NCI-H1436 treated with DMSO at 0.1 percent for 48 hours (cell line): ENCODE measurements around the gene TYSND1.
"Not testable (repeated sequence)": the region's sequence is repeated elsewhere in the genome, so short reads cannot be mapped to it uniquely, and the experiment has no call there.

ENCODE experiments used
- DNase-seq: peaks from one replicate; lab custom pipeline; 2025; lab: John Stamatoyannopoulos, UW

Gene TYSND1

DNA sequence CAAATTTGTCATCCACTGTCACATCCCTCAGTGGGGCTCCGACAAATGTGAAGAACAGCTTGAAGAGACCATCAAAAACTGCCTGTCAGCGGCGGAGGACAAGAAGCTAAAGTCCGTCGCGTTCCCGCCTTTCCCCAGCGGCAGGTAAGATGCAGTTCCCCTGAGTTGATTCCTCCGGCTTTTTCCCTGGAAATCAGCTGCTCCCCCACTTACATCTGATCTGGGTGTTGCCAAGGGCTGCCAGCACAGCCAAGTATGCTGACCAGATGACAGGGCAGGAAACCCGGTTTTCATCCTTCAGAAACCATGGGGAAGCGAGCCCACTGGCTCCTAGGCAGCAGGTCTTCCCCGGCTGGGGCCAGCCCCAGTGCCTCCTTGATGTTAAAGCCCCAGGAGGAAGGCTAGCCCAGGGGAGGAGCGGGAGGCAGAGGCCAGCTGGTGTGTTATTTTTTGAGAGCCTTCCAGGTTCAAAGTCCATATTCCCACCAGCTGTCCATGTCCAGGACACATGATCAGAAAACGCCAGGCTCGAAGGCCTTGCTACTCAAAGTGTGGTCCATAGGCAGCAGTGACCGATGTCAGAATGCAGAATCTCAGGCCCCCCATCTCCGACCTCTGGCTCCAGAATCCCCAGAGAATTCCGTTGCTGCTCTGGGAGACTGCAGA lies 37.3 kb downstream of the TYSND1 start:
- no peak for DNase-seq

DNA sequence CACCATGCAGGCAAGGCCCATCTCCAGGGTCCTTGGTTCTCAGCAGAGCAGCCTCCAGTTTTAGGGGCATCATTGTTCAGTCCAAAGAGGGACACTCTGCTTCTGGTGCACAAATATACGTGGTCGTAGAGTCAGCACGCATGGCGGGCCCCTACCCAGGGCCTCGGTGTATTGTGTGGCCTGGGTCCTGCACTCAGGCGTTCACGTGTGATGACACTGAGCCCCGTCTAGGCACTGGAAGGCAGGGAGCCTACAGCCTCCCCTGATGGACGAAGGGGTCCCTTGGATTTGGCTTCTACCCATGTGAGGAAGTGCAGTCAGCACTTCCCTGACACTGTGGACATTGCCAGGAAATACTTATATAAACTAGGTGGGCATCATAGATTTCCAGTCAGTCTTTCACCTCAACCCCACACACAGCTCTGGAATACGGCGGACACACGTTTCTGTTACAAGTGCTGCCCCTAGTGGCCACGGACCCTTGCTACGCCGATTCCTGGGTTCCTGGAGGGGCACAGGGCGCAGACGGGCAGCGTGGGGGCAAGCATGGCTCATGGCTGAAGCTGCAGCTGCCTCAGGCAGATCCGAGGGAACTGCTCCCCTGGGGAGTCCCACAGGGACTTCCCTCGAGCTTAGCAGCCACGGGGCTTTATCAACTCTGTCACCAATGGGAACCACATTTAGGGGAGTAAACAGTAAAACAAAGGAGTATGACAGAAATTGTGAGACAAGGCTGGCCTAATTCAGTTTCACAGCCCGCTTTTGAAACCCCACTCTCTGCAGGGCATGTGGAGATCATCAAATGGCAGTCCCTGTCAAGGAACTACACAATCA lies 39.3 kb downstream of the TYSND1 start:
- DNase-seq: peak; percentile 7

GRCh38 chr10:70101668-70102067 lies 44.8 kb downstream of the TYSND1 start:
- no peak for DNase-seq

DNA sequence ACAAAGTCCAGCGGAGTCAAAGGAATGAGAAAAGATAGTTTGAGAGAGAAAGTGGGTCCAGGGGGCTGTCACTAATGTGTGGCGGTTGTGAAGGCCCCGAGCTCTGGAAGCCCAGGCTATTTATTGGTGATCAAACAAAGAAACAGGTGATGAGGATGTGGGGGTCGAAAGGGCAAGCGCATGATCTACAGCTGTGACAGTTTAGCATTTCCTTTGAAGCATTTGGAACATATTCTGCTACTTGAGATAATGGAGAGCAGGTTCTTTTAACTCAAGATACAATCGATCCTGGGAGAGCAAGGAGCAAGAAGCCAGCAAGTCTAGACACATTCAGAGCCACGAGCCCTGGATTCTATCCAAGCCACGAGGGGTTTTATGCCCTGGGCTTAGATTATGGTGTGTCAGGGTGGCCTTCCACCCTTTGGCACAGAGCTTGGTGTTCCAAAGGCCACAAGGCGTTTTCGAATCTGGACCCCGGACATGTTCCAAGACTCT lies 45.4 kb downstream of the TYSND1 start:
- DNase-seq: not testable (repeated sequence)

DNA sequence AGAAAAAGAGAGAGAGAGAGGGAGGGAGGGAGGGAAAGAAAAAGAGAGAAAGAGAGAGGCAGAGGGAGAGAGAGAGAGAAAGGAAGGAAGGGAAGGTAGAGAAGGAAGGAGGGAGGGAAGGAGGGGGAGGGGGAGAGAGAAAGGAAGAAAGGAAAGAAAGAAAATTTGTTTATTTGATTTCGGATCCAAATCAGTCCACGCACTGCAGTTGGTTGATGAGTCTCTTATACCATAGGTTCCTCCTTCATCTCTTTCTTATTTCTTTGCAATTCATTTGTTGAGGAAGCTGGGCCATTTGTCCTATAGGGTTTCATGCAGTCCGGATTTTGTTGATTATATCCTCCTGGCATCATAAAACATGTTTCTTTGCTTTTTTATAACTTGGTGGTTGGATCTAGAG lies 48.2 kb downstream of the TYSND1 start:
- DNase-seq: no peak

DNA sequence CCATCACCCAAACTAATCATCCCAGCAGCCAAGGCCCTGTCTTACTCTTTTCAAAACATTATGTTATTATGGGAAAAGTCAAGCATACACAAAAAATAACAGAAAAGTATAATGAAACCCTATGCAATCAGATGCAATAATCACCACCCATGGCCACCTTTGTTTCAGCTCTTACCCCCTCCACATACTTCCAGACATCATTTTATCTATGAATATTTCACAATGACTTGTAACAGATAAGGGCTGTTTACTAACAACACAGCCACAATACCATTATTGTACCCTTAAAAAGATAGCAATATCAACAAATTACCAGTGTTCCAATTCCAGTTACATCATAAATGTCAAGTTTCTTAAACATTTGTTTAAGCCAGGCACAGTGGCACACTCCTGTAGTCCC lies 49.0 kb downstream of the TYSND1 start:
- DNase-seq: no peak

- no peak for DNase-seq
These were observed 49.6 kb downstream of the TYSND1 start for GRCh38 chr10:70096705-70097420.

- no peak for DNase-seq
These were observed 50.3 kb downstream of the TYSND1 start for GRCh38 chr10:70096016-70096704.

- DNase-seq: no peak
These were observed 52.2 kb downstream of the TYSND1 start for GRCh38 chr10:70094250-70094649.

DNA sequence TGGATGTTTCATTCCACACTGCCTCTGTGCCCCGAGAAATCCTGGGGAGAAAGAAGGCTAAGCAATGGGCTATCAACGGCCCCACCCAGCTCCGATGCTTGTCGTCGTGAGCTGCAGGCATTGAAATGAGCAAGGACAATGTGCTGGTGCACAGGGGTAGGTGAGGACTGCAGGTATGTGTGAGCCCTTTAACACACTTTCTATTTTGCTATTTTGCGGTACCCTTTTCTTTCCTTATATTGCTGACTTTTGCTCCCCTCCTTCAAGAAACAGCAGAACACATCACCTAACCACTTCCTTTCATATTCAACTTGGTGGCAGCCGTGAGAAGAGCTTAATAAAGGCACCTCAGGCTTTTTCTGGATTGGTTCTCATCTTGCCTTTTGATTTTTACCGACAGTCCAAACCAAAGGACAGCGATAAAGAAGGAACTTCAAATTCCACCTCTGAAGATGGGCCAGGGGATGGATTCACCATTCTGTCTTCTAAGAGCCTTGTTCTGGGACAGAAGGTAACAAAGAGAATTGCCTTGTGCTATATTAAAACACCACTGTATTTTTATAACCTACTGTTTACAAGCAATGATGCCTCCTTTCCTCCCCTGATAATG lies 53.1 kb downstream of the TYSND1 start:
- no peak for DNase-seq

DNA sequence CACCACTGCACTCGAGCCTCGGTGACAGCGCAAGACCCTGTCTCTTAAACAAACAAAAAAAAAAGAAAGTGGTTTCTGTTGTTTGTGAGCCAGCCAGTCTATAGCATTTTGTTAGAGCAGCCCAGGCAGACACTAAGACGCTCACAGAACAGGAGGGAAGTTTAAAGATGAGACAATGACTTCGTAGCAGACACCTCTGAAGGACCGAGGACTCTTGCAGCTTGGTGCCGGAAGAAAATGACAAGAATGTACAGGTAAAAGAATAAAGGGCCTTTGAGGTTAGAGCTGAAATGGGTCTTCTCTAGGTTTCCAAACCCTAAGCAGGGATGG lies 54.1 kb downstream of the TYSND1 start:
- no peak for DNase-seq

- no peak for DNase-seq
These were observed 55.5 kb downstream of the TYSND1 start for GRCh38 chr10:70090951-70091350.

- no peak for DNase-seq
These were observed 56.5 kb downstream of the TYSND1 start for GRCh38 chr10:70090013-70090412.

DNA sequence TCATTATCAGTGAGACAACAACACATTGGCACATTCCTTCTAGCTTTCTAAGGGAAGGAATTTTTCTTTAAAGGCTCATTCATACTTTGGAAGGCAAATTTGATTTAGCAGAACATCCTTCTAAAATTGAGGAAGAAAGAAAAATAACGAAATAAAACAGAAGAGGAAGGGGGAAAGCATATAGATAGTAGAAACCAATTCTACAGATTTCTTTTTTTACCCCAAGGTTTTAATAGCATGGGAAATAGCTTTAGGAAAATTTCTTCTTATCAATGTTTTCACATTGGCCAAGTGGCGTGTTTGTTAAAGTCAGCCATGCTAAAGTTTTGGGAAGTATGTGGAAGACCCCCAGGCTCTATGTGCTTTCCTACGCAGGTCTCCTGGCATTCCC lies 58.2 kb downstream of the TYSND1 start:
- no peak for DNase-seq
